Superior temporal gyrus (tissue), 1 donor: Measurements from ENCODE around the gene TRUB1.
"Not testable (repeated sequence)": the region's sequence is repeated elsewhere in the genome, so short reads cannot be mapped to it uniquely, and the experiment has no call there.

Source experiments
- DNase-seq: peaks from one replicate; pipeline ENCODE4 v3.0.0-alpha.2; 2016; ENCODE audit errors: extremely low spot score

TRUB1 gene

DNA sequence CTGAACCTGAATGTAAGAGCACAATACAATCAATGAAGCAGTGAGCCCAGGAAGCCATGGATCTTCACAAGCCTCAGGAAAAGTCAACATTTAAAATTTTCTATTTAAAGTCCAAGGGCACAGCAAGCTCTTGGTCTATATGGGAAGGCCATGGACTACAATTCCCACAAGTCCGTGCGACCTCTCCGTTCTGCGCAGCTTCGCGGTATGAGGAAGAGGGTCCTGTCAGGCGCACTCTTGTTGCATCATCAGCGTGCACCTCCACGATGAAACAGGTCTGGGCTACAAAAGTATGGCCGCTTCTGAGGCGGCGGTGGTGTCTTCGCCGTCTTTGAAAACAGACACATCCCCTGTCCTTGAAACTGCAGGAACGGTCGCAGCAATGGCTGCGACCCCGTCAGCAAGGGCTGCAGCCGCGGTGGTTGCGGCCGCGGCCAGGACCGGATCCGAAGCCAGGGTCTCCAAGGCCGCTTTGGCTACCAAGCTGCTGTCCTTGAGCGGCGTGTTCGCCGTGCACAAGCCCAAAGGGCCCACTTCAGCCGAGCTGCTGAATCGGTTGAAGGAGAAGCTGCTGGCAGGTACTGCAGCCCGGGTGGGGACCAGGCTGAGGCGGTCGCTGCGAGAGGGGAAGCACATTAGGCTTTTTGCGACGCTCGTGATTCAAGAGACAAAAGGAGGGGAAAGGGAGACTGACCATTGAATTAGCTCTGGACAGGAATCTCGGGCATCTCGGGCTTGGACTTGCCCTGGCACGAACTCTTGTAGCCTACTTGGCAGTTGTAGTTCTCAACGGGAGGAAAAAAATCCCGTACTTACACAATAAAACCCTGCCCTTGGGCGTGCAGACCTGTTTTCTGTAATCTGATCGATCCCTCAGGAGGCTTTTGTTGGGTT is at the start of gene TRUB1:
TRUB1 (plus strand) TSS at position 234 of the 894 bp plus-strand sequence; CDS start at position 293, 59 bp downstream.
- DNase-seq: peak; percentile 99

DNA sequence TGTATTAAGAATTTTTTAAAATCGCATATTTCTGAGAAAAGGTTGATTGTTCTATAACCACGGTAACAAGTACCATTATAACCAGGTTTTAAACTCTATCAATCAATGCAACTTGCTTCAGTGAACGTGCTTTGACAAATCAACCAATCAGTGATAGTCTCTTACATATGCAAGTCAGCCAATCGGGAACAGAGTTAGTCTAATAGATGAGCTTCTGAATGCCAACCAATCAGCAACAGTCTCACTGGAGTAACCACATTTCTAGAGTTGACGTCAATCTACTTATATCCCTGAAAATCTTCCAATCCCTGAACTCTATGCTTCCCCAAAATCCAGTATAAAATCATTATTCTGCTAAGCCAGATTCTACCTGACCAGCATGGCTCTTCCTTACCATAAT is 44.7 kb upstream of the TRUB1 start:
- no peak for DNase-seq

DNA sequence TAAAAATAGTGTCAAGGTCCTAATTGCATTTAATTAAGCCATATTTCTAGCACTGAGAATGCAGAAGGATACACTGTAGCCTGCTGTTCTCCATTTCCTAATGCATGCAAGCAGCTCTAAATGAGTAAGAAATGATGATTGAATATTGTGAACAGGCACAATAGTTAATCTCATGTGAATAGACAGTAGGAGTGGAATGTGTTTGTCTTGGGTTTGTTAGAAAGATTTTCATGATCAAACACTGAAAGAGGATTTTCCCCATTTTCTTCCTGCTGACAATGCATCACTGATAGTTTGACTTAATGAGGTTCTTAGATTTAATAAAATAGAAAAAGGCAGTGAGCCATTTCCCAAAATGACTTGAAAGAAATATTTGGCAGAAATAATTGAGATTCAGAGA is 43.1 kb upstream of the TRUB1 start:
- DNase-seq: no peak

DNA sequence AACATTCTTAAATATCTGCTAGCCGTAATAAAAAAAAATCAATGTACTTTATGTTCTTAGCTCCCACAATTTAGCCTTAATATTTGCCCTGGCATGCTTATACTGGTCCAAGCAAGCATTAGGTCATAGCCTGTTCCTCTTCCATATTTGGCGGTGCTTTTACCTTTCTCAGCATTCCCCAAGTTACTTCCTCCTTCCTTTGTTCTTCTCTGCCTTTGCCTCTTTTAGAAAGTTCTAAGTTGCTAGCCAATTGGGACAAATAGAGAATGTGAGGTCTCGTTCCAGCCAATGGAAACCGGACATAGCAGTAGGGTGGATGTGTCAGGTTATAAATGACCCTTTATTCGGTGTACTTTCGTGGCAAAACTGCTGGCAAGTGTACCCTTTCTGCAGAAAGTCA is 41.0 kb upstream of the TRUB1 start:
- DNase-seq: not testable (repeated sequence)

DNA sequence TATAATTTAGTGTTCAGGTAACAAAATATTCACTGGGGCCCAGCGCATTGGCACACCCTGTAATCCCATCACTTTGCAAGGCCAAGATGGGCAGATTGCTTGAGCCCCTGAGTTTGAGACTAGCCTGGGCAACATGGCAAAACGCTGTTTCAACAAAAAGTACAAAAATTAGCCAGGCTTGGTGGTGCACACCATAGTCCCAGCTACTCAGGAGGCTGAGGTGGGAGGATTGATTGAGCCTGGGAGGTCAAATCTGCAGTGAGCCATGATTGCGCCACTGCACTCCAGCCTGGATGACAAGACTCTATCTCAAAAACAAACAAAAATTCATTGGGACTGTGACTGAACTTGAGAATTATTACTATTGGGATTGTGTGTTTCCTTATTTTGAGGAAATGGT is 40.4 kb upstream of the TRUB1 start:
- DNase-seq: no peak

DNA sequence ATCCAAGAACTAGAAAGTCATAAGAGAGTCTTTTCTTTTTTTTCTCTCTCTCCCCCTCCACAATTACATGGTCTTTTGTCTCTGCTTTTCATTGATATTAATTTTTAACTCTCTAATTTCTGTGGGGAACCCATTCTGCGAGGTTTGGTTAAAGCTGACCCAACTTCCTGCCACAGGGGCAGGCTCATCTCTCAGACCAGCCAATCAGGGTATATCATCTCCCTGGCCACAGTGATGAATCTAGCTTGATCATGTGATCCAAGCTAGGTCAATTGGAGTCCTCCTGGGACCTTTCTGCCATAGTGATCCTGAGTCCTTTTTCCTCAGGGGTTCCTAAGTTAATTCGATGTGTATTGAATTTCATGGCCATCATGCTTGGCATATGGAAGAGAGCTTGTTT is 38.0 kb upstream of the TRUB1 start:
- DNase-seq: no peak

DNA sequence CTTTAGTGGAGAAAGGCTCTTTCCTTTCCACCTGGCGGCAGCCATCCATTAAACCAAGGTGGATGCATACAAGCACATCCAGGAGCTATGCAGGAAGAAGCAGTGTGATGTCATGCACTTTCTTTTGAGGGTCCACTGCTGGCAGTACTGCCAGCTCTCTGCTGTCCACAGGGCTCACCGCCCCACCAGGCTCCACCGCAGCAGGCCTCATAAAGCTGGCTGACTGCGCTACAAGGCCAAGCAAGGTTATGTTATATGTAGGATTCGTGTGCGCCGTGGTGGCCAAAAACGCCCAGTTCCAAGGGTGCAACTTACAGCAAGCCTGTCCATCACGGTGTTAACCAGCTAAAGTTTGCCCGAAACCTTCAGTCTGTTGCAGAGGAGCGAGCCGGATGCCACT is 37.3 kb upstream of the TRUB1 start:
- DNase-seq: no peak

DNA sequence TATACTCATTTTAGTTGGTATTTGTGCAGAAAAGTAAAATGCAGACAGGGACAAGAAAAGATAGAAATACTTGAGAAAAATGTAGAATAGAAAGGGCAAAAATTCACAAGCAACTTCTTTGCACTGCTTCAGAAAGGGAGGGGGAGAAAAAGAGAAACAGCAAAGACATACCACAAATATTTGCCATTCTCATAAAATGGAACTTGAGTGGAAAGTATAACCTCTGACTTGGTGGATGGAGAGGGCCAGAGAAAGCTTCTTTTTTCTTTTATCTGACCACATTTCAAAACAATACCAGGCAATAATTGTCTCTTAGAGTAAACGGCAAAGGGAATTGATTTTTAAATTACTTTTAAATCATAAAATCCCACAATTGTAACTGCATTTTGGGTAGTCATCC is 35.8 kb upstream of the TRUB1 start:
- DNase-seq: no peak

DNA sequence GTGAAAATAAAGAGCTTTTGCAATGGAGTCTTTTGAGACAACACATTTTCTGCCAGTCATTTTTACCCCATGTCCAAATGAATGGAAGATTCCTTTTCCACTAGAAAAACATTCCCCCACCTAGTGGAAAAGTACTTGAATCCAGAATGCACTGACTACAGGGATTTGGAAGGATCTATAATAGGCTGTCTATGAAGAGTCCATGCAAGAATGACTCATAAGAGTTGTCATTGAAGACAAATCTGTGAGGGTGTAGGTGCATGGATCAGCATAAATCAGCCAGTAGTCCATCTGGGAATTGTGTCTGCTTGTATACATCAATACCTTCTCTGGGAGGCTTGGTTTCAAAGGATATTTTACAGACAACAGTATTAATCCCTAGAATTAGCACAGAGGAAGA is 32.5 kb upstream of the TRUB1 start:
- DNase-seq: peak; percentile 69

DNA sequence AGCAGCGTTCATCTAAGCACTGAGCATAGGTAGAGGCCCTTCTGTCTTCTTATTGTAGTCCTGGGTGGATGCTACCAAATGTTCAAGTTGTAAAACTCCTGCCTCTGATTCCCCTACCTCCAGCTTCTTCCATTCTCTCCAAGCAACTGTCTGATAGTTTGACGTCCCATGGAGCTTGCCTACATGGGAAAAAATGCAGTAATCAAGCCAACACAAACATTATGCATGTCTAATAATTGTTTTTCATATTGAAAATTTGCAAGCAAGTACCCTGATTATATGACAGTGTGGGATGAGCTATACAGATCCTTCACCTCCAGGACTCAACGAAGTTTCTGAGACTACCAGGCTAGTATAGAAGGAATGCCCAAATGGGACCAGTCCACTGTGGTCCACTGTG is 31.0 kb upstream of the TRUB1 start:
- DNase-seq: no peak

DNA sequence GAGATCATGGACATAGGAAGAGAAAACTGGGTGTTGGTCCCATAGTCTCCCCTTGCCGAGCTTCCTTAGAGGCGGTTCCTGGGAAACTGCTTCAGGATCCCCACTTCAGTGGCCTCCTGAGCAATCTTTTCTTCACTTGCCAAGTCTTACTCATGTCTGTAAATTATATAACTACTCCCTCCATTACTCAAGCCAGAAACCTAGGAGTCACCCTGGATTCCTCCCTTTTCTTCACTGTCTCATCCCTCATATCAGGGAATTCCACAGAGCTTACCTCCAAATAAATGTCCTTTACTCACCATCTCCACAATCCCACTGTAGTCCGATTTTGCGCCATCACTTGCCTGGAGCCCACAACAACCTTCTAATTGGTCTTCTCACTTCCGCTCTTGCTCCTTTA is 29.1 kb upstream of the TRUB1 start:
- DNase-seq: no peak

DNA sequence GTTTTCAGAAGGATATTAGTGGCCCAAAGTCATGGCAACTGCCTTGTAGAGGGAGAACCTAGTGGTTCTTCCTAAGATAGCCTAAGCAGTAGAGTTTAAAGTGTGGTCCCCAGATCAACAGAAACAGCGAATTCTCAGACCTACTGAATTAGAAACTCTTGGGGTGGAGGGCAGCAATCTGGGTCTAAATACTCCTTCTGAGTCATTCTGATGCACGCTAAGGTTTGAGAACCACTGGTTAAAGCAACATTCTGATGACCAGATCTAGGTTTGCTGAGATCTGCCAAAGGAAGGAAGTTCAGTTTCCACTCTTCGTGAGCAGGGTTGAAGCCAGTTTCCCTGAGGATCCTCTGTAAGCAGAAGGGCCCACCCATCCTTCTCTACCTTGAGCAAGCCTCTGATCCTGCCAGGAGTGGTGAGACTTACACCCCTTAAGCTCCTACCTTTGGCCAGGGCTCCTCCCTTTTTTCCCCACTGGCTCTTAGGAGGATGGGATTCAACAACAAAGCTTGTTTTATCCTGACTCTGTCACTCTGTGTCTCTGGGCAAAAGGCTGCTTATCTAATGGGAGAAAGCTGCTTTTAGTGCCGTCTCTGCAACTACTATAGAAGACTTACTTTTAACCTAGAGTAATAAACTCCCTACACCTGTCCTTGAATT is 26.8 kb upstream of the TRUB1 start:
- no peak for DNase-seq

DNA sequence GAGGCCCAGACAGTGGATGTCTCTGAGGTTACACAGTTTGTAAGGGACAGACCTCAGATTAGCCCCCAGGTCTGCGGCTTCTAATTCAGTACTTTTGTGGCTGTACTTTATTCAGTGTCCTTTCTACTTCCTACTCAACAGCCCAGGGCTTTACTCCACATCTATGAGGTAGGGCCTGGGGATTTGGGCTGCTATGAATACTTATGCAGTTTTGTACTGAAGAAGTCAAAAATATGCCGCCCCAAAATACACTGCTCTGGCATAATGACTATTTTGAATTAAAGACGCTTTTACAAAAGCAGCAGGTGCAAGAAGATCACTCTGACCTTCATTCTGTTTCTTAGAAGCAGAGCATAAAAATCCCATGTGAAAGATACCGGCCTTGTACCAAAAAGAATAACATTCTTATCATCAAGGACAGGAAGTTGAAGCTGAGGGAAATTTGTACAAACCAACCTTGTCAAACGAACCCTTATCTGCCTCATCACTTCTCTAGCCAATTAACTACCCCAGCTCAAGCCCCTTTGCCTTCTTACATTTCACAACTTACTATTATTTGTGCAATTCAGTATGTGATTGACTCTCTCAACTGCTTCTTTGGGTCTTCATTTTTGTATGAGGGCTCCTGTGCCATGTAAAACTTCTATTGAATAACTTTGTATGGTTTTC is 26.1 kb upstream of the TRUB1 start:
- DNase-seq: no peak

DNA sequence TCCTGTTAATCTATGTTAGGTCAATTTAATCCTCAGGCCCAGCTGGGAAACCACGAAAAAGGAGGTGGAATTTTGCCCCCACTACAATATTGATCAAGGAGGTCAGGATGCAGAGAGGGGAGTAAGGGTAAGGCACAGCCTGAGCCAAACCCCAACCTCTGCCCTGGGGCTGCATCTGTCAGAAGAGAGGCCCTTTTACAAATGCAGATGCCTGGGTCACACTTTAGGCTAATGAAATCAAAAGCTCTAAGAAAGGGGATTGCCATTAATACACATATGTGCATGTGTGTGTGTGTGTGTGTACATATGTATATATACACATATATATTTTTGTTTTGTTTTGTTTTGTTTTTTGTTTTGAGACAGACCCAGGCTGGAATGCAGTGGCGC is 25.5 kb upstream of the TRUB1 start:
- no peak for DNase-seq

DNA sequence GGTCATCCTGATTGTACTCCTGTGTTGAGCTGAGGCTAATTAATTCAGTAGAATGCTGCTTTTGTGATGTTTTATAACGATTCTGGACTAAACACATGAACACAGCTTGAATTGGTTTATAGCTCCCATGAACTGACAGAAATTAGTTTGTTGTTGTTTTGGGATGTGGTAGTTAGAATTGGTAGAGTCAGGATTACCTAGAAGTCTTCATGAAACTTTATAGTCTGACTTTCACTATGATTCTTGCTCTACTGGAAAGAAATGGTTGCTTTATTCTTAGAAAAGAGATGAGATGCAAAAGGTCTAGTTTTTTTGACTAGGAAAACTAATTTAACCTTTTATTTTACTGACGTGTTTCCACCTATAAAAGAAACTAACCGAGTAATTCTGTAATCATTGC is 23.4 kb upstream of the TRUB1 start:
- no peak for DNase-seq

DNA sequence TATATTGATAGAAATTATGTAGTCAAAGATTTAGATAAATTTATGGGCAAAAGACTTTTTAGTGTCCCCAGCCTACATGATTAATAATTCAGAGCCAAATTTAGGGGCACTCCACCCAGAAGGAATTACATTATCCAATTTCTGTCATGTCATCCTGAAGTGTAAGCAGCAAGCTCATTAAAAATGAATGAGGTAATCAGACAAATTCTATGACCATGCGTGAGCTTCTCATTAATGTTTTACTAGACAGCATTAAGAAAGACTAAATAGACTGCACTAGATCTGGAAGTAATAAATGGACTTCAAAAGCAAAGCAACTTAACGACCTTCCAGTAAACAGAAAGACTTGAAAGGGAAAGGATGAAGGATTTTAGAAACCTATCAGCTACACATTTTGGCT is 22.7 kb upstream of the TRUB1 start:
- DNase-seq: no peak

DNA sequence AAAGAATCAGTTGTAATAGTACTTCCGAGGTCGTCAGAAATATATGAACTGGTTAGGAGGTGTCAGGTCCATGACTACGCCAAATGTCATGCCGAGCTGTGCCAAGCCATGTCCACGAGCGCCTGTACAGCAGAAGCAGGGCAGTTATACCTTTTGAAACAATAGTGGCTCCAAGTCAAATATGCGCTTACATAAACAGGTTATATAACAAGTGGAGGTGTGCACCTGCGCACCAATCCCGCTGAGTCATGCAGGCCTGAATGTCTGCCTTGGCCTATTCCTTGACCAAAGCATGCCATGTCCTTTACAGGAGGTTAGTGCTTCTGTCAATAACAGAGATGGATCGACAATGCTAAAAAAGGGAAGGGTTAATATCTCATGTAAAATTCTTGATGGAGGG is 21.3 kb upstream of the TRUB1 start:
- no peak for DNase-seq

DNA sequence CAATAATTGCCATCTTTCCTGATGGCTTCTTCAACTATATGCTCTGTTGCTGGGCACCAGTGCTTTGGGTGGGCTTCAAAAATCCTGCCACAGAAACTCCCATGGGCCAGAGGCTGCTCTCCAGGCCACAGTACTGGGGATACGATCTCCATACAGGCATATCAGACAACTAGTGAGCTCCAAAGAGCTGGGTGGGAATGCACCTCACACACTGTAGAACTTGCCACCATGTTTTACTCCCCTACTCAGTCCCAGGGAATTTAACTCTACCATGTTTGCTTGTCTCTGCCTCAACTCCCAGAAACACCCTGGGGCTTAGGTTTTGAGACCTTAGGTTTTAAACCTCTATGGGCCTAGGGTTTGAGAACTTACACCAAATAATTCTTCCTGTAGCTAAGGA is 20.5 kb upstream of the TRUB1 start:
- no peak for DNase-seq

DNA sequence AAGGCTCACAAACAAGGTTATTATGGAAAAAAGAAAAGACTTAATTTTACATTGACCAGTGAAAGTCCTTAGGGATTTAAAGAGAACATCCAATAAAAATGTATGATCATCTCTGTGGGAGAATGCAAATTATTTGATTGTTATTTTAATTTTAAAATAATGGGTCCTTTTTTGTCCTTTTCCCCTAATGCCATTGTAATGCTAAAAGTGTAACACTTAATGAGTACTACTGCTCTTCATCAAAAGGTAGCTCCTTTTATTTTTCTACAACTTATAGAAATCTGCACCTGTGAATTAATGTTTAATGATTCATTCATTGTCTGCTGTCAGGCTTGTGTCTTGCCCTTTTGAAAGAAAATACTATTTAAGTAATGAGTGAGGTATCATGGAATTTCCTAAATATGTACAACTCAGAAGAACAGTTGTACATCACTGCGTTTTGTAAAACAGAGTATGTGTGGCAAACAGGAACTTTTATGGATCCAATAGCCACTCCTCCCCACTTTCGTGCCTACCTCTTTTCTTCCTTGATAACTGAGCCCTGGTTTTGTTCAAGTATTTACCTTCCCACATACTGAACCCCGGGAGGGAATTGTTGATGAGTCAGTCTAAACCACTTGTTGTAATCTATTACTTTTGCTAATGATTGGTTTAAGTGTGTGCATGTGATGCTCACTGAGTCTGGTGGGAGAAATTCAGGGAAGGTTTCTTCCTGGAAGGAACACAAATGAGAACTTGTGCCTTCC is 19.9 kb upstream of the TRUB1 start:
- no peak for DNase-seq

DNA sequence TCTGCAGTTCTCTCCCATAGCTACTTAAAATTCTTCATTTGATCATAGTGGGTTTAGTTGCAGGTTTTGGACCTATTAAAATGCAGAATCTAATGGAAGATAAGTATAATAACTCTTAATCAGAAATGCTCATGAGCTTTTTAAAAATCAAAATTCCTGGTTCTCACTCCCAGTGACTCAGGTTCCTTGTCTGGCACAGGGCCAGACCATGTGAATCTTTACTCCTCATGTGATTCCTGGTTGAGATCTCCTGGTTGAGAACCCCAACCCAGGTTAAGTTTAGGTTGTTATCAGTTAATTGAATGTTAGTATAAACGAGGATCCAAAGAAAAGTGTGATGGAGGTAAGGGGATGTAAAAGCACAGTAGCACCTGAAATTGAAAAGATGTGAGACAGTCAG is 17.5 kb upstream of the TRUB1 start:
- no peak for DNase-seq

DNA sequence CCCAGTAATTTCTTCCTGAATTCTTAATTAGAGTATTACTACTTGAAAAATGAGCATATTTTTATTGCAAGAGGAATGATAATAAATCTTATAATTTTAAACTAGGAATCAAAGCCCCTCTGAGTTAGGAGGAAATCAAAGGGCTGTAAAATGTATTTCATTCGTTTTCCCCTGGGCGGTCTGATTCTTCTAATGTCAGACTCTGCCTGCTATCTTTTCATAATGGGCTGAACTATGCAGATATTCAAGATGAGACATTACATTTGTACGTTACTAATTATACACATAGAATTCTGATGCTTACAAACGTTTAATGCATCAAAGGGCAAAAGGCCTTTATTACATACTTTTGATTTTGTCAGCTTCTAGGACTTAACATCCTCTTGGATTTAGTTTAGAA is 16.0 kb upstream of the TRUB1 start:
- no peak for DNase-seq

DNA sequence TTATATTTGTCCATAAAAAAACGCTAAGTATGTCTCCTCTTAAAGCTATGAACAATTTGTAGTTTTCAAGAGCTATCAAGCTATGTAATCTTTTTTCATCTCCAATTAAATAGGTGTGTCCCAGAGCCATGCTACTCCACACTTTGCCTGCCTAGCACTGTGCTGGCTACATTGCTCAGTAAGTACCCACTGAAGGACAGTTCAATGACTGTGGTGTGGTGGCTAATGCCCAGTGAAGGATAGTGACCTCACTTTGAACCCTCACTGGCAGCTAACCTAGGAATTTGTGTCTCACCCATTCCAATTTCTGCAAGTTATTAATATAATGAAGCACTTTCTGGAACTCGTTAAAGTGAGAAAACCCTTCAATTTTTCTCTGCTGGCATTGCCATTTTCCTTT is 14.4 kb upstream of the TRUB1 start:
- no peak for DNase-seq
